Right forelimb (tissue), 1 donor: Measurements from ENCODE around the gene SPINK13.
"Not testable (repeated sequence)": the region's sequence is repeated elsewhere in the genome, so short reads cannot be mapped to it uniquely, and the experiment has no call there.

Source experiments
- DNase-seq: peaks from one replicate; pipeline ENCODE4 v3.0.0-alpha.2; 2018

SPINK13 gene

DNA sequence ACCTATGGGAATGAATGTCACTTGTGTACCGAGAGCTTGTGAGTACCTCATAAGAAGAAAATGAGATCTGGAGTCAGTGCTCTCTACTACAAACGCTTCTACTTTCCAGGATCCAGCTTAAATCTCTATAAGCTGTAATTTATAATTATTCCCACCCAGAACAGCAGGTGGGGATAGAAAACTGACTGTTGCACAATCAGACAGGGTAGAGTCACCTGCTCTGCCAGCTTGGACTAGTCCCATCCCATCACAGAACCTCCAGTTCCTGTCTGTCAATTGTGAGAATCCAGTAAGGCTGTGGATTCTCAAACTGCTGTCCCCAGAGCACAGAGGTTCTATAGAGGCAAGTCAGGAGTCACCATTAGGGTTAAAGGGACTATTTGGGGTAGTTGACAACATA, 45.6 kb downstream of the SPINK13 start:
- no peak for DNase-seq

DNA sequence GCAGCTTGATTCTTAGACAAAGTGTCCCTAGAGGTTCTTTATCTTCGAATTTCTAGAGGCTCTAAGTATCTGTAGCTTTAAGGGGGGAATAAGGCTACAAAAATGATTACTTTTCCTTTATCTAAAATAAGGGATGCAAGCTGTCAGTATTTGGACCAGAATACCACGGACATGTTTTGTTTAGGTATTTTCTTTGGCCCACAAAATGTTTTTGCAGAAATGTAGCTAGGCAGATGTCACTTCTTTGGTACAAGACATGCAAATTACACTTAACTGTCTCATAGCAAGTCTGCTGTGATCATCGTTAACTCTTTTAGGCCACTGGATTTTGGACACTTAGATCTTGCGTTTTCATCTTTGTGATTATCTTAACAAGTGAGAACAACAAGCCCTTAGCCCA, 46.1 kb downstream of the SPINK13 start:
- no peak for DNase-seq

DNA sequence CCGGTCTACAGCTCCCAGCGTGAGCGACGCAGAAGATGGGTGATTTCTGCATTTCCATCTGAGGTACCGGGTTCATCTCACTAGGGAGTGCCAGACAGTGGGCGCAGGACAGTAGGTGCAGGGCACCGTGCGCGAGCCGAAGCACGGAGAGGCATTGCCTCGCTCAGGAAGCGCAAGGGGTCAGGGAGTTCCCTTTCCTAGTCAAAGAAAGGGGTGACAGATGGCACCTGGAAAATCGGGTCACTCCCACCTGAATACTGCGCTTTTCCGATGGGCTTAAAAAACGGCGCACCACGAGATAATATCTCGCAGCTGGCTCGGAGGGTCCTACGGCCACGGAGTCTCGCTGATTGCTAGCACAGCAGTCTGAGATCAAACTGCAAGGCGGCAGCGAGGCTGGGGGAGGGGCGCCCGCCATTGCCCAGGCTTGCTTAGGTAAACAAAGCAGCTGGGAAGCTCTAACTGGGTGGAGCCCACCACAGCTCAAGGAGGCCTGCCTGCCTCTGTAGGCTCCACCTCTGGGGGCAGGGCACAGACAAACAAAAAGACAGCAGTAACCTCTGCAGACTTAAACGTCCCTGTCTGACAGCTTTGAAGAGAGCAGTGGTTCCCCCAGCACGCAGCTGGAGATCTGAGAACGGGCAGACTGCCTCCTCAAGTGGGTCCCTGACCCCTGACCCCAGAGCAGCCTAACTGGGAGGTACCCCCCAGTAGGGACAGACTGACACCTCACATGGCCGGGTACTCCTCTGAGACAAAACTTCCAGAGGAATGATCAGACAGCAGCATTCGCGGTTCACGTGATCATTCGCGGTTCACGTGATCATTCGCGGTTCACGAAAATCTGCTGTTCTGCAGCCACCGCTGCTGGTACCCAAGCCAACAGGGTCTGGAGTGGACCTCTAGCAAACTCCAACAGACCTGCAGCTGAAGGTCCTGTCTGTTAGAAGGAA, 51.7 kb downstream of the SPINK13 start:
- DNase-seq, result not testable (repeated sequence)

DNA sequence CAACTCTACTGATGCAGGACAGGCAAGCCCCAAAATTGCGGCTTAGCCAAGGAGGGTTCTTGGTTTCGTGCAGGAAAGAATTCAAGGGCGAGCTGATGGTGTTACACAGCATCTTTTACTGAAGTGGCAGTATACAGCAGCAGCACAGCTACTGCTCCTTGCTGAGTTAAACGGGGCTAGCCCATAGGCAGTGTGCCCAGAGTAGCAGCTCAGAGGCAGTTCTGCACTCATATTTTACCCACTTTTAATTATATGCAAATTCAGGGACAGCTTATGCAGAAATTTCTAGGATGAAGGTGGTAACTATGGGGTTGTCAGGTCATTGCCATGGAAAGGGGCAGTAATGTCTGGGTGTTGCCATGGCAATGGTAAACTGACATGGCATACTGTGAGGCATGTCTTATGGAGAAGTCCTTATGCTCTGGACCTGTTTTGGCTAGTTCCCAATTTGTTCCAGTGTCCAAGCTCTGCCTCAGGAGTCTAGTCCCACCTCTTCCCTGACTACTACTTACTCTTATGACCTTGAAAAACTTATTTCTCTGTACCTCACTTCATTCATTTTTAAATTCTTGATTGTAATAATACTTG, 64.8 kb downstream of the SPINK13 start:
- no peak for DNase-seq

DNA sequence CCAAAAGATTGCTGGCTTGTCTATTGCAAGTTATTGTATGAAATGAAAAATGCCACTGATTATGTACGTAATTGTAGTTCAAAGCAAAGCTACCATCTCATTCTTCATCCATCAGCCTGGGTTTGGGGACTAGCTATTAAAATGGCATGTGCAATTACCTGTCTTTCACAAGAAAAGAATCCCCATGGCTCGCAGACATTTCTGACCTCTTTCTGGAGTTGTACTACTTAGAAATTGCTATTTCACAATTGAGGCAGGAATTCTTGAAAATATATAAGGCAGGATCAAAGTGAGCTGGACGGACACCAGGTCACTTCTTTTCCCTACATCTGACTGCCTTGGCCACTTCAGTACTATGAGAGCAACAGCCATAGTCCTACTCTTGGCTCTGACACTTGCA, 66.7 kb downstream of the SPINK13 start, which contains the start of gene SPINK9:
TSS of gene SPINK9 (plus strand) at position 301 of the 400 bp plus-strand sequence. CDS start at position 356, 55 bp downstream.
- no peak for DNase-seq
